Ishikawa (cell line): Measurements from ENCODE around the gene CCDC88C.

Experiments
- CEBPB ChIP-seq: IDR thresholded peaks from 2 replicates; pipeline ENCODE4 v1.6.1; 2012
- CREB1 ChIP-seq: IDR thresholded peaks from 2 replicates; pipeline ENCODE4 v1.6.1; 2012; ENCODE audit warnings: low read depth
- EGR1 ChIP-seq: IDR thresholded peaks from 2 replicates; pipeline ENCODE4 v1.6.1; 2012
- EP300 ChIP-seq: IDR thresholded peaks from 2 replicates; pipeline ENCODE4 v1.6.1; 2012; ENCODE audit warnings: borderline replicate concordance
- FOXM1 ChIP-seq: IDR thresholded peaks from 2 replicates; pipeline ENCODE4 v1.6.1; 2012; ENCODE audit warnings: low read depth, borderline replicate concordance
- MAX ChIP-seq: IDR thresholded peaks from 2 replicates; pipeline ENCODE4 v1.6.1; 2012
- NFIC ChIP-seq: IDR thresholded peaks from 2 replicates; pipeline ENCODE4 v1.6.1; 2012
- RAD21 ChIP-seq: IDR thresholded peaks from 2 replicates; pipeline ENCODE4 v1.6.1; 2012; ENCODE audit warnings: low read depth
- TAF1 ChIP-seq: IDR thresholded peaks from 2 replicates; pipeline ENCODE4 v1.6.1; 2012; ENCODE audit warnings: low read depth, mild to moderate bottlenecking
- TCF12 ChIP-seq: IDR thresholded peaks from 2 replicates; pipeline ENCODE4 v1.6.1; 2012; ENCODE audit warnings: low read depth
- TEAD4 ChIP-seq: IDR thresholded peaks from 2 replicates; pipeline ENCODE4 v1.6.1; 2012
- YY1 ChIP-seq: IDR thresholded peaks from 2 replicates; pipeline ENCODE4 v1.6.1; 2012; ENCODE audit warnings: low read depth
- ZBTB7A ChIP-seq: IDR thresholded peaks from 2 replicates; pipeline ENCODE4 v1.6.1; 2012; ENCODE audit warnings: low read depth
- TF ChIP-seq, protein P1 (sequence below): IDR thresholded peaks from 2 replicates; pipeline ENCODE4 v1.6.1; 2012; ENCODE audit warnings: low read depth, mild to moderate bottlenecking
- TF ChIP-seq, protein P2 (sequence below): IDR thresholded peaks from 2 replicates; pipeline ENCODE4 v1.6.1; 2012

CCDC88C gene

DNA sequence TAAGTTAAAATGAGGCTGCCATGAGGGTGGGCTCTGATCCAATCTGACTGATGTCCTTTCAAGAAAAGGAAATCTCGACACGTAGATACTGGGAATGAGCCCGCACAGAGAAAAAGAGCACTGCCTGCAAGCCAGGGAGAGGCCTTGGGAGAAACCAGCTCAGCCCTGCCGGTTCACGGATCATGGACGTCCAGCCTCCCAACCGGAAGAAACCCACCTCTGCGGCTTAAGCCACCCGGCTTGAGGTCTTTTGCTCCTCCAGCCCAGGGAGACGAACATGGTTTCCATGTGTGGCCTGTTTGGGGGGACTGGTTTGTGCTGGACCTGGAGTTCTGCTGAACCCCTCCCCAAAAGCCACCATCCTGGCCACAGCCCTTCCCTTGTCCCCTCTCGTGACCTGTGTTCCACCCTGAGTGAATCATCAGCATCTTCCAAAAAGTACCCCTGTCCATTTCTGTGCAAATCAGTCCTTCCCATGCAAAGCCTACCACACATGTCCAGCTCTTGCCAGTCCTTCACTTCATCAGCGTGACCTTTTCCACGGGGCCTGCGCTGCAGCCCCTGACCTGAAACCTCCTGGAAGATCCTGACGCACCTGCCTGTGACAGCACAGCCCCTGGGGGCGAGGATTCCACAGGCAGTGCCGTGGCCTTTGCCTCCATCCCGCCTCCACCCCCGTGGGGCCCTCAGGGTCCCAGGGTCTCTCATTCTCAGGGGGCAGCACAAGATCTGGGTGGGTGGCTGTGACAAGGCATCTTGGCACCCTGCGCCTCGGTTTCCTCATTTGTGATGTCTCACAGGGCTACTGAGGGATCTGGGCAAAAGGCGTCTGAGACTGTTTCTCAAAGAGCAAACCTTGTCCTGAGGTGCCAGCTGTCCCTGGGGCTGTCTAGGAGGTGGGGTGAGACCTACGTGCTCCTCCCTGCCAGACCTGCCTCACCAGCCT lies 121.5 kb downstream of the CCDC88C start:
- TF ChIP-seq, protein P1, sequence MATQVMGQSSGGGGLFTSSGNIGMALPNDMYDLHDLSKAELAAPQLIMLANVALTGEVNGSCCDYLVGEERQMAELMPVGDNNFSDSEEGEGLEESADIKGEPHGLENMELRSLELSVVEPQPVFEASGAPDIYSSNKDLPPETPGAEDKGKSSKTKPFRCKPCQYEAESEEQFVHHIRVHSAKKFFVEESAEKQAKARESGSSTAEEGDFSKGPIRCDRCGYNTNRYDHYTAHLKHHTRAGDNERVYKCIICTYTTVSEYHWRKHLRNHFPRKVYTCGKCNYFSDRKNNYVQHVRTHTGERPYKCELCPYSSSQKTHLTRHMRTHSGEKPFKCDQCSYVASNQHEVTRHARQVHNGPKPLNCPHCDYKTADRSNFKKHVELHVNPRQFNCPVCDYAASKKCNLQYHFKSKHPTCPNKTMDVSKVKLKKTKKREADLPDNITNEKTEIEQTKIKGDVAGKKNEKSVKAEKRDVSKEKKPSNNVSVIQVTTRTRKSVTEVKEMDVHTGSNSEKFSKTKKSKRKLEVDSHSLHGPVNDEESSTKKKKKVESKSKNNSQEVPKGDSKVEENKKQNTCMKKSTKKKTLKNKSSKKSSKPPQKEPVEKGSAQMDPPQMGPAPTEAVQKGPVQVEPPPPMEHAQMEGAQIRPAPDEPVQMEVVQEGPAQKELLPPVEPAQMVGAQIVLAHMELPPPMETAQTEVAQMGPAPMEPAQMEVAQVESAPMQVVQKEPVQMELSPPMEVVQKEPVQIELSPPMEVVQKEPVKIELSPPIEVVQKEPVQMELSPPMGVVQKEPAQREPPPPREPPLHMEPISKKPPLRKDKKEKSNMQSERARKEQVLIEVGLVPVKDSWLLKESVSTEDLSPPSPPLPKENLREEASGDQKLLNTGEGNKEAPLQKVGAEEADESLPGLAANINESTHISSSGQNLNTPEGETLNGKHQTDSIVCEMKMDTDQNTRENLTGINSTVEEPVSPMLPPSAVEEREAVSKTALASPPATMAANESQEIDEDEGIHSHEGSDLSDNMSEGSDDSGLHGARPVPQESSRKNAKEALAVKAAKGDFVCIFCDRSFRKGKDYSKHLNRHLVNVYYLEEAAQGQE, result no peak
- no peak for TF ChIP-seq EGR1
- TF ChIP-seq EP300, result no peak
- no peak for TF ChIP-seq FOXM1
- TF ChIP-seq CREB1, result no peak
- TF ChIP-seq ZBTB7A, result no peak
- no peak for TF ChIP-seq MAX
- TF ChIP-seq TAF1, result no peak
- TF ChIP-seq TCF12, result no peak
- no peak for TF ChIP-seq TEAD4
- TF ChIP-seq YY1, result no peak
- no peak for TF ChIP-seq NFIC
- TF ChIP-seq, protein P2, sequence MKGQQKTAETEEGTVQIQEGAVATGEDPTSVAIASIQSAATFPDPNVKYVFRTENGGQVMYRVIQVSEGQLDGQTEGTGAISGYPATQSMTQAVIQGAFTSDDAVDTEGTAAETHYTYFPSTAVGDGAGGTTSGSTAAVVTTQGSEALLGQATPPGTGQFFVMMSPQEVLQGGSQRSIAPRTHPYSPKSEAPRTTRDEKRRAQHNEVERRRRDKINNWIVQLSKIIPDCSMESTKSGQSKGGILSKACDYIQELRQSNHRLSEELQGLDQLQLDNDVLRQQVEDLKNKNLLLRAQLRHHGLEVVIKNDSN, result no peak
- no peak for TF ChIP-seq RAD21

GRCh38 chr14:91295276-91295845 lies 122.3 kb downstream of the CCDC88C start:
- TF ChIP-seq, protein P2, result no peak
- no peak for TF ChIP-seq YY1
- no peak for TF ChIP-seq TCF12
- TF ChIP-seq NFIC, result no peak
- no peak for TF ChIP-seq RAD21
- TF ChIP-seq MAX, result no peak
- TF ChIP-seq, protein P1, result no peak
- TF ChIP-seq TEAD4, result no peak
- no peak for TF ChIP-seq FOXM1
- no peak for TF ChIP-seq CEBPB
- no peak for TF ChIP-seq TAF1
- TF ChIP-seq CREB1, result no peak
- no peak for TF ChIP-seq ZBTB7A
- no peak for TF ChIP-seq EP300
- no peak for TF ChIP-seq EGR1

DNA sequence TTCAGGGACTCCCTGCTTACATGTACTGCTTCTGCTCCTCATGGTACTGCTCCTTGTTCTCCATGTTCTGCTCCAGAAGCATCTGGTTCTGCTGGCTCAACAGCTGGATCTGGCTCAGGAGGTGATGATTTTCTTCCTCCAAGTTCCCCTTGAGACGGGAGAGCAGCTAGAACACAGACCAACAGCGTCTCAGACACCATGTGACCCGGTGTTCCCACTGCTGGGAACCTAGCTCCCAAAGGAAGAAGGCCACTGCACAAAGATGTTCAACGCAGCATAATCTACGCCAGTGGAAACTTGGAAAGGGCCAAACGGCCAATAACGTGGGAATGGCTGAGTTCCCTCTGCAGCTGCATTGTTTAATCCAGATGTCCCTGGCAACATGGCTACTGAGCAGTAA lies 123.5 kb downstream of the CCDC88C start:
- no peak for TF ChIP-seq ZBTB7A
- no peak for TF ChIP-seq NFIC
- TF ChIP-seq MAX, result no peak
- TF ChIP-seq, protein P2, result no peak
- no peak for TF ChIP-seq TCF12
- no peak for TF ChIP-seq EGR1
- TF ChIP-seq, protein P1, result no peak
- TF ChIP-seq RAD21, result no peak
- TF ChIP-seq YY1, result no peak
- no peak for TF ChIP-seq CEBPB
- TF ChIP-seq TAF1, result no peak
- no peak for TF ChIP-seq CREB1
- TF ChIP-seq FOXM1, result no peak
